ENCODE results near the gene RNF144A.

DNA sequence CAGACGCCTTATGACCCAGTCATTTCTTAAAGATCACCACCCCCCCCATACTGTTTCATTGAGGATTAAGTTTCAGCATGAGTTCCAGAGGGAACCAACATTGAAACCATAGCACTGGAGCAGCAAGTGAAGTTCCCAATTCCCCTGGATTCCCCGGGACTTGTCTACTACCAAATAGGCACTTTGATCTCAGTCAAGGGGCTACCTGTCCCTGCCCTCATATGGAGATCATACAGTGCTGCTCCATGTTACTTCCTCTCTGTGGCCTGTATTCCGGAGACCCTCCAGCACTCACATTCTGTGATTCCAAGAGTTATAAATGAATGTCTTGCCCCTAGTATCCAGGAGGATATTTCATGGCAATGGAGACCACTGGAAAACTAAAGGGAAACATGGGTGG, 42.5 kb downstream of the RNF144A start:
- no peak for TF ChIP-seq ZNF274 (IDR thresholded peaks at IDR 0.05; ENCODE audit: low read depth, low read length)
- TF ChIP-seq YY1 (IDR thresholded peaks at IDR 0.05; ENCODE audit: insufficient read depth, insufficient read length), result no peak

Measured in NT2/D1 (cell line).